ENCODE measurements around the gene SPRYD3.

- TF ChIP-seq POLR2AphosphoS5 (IDR thresholded peaks at IDR 0.05) (peak; percentile 64 to 71), POLR2A (IDR thresholded peaks at IDR 0.05; ENCODE audit: low read depth) (no peak), CTCF (IDR thresholded peaks at IDR 0.05) (peak; percentile 92 to 94 (median 93))
These were observed 12.9 kb downstream of the SPRYD3 start for GRCh38 chr12:53065975-53066931.

Measured in esophagus muscularis mucosa (tissue), 3 donors.